GM18517 (cell line): ENCODE measurements around the gene FABP1.

Experiments used
- ATAC-seq: cut with Tn5 transposase; IDR thresholded peaks from one replicate; pipeline ENCODE4 v1.9.1; 2021; ENCODE audit warnings: mild to moderate bottlenecking, moderate library complexity; ENCODE audit not compliant: unreplicated experiment

Gene FABP1

DNA sequence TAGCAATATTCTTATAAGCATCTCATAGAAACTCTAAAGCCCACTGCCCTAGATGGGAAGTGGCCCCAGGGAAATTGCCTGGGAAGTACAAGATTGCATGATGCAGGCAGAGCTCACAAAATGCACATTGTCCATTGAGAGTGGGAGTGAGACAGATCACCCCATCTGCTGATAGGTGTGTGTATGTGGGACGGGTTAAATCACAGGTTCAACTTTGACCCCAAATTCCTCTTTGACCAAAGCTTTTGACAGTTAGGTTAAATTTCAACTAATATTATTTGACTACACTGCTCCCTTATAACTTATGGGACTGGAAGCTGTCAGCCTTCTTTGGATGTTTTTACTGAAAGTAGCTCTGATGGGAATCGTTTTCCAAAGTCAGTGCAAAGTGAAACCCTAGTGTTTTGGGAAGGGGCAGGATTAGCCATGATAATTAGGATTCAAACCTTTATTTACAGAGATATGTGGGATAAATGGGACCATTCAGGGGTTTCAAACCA, 11.4 kb upstream of the FABP1 start:
- ATAC-seq = no peak

DNA sequence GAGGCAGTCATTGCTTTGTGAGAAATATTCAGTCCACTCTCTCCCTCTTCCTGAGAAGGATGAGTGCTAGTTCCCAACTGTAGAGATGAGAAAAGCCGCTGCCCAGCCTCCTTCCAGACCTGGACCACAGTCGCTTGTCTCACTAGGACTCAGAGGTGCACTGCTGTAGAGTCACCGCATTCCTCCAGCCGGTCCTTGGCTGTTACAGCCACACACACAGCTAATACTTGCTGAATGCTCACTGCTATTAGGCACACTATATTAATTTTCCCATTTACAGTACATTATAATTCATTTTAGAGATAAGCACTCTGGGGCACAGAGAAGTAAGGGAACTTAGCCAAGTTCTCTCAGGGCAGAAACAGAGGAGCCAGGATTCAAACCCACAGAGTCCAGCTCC, 10.0 kb upstream of the FABP1 start:
- ATAC-seq = no peak

DNA sequence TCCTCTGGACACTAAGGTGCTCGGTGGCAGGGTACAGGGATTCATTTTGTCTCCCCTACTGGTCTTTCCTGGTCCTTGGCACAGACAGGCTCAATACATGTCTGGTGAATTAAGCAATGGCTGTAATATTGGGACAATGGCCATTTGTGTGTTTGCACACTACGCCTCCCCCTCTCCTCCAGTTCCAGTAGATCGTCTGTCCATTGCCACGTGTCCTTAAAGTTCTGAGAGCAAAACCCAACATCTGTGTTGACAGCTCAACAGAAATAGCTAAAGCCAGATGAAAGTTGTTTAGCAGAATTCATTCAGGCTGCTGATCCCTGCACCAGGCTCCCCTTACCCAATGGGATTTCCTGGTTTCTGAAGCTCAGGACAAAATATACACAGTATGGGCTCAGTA, 9.0 kb upstream of the FABP1 start:
- ATAC-seq = no peak

DNA sequence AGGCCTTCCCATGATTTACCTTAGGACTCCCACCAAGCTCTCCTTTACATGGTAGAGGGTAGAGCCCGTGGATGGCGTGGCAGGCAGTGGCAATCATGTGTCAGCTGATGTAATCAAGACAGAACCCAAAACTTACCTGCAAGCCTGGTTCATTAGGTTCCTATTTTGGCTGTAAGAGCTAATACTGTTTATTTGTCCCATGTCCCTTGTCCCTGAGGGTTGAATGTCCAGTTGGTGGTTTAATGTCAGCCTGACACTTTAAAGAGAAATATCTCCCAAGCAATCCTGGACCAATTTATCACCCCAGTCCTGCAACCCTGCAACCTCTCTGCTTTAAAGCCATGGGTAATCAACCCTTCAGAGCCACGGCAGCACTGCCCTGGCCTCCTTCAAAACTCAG, 6.0 kb upstream of the FABP1 start:
- ATAC-seq = no peak

DNA sequence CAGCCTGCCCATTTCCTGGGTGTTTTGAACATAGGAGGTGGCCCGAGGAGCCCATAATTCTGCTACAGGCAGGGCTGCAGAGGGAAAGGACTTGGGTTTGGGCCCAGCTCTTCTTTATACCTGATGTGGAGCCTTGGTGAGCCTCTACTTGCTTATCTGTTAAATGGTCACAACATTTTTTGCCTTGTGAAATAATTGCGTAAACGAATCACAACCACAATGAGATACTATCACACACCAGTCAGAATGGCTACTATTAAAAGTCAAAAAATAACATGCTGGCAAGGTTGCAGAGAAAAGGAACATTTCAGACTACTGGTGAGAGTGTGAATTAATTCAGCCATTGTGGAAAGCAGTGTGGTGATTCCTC, 4.1 kb upstream of the FABP1 start:
- no peak for ATAC-seq

DNA sequence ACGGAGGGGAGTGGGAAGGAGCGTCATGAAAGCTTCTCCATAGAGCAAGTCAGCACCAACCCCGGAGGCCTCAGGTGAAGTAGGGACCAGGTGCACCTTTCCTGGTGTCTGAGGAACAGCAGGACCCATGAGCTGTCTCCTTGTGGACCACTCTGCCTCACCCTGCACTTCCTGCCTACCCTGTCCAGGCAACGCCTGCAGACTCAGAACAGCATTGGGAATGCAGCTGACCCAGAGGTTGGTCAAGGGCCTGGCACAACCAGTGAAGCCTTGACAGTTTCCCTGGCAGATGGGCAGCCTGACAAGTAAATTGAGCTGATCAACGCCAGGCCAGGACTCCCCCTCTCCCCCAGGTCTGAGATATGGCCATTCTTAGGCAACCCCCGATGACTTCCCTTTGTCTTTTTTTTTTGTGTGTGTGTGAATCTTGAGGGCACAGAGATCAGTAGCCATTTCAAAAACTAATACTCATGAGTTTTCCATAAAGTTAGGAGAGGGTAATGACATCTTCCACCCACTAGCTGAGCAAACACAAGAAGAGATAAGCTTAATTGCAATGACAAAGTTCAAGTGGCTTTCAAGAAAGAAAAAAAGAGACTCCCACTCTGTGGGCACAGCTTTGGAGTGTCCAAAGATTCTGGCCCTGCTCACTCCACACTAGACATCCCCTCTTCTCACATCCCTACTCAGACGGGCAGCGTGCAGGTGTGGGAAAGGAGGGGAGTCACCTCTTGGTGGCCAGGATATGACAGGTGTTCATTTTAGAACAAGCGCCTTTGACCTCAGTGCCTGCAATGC, 3.5 kb upstream of the FABP1 start:
- no peak for ATAC-seq

DNA sequence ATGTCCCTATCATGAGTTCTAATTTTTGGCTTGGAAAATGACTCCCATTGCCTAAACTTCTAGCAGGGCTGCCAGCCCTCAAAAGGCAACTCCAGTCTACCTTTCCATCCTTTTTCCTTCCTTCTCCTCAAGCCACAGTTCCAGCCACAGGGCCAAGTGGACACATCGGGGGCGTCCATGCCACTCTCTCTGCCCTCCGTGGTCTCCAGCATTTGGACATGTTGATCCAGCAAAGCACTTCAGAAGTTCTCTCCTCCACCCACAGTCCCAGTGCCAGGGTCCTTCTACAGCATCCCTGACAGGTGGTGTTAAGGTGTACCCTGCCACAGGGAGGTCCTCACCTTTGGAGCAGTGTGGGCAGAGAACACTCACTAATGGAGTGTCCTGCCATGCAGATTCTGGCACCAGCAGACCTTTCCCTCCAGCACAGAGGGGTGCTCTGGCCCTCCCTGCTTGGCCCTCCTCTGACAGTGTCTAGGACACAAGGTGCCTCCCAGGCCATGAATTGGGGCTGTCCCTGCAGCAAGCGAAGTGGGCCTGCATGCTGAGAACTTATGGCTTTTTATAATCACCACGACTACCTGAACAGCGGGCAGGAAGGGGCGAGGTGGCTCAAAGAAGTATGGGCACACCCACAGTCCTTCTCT, 1.6 kb upstream of the FABP1 start:
- no peak for ATAC-seq

DNA sequence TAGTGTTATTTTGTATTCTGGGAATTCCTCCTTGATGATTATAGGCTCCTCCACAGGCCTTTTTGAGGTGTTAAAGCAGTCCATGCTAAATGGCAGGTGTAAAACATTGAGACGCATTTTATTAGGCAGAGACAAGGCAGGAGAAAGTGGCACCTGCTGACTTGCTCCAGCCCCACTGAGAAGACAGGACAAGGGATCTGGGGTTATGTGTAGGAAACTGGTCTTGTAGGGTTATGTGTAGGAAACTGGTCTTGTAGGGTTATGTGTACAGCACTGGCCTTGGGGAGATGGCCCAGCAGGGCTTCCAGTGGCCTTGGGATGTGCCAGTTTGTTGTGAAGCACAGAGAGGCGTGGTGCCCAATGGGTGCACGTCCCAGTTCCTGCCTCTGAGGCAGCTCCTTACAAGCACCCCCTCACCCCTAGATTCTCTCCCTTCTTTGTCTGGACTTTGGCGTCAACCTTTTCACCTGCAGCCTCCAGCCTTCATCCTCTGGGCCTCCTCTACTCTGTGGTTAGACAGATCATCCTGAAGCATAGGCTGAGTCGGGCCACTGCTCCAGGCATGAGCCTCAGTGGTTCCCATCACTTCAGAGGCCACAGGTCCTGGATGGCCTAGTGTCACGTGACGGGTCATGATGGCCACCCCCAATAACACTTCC, 921 bp upstream of the FABP1 start:
- ATAC-seq = no peak

DNA sequence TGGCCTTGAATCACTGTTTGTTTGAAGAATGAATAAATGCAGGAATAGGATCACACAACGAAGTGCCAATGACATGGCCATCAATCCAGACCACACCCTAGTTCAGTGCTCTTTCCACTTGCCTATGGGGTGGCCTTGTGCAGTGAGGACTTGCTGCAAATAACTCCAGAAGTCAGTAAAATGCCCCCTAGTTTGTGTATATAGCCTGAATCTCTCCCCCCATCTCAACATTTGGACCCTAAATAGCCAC, 299 bp downstream of the FABP1 start:
- no peak for ATAC-seq

DNA sequence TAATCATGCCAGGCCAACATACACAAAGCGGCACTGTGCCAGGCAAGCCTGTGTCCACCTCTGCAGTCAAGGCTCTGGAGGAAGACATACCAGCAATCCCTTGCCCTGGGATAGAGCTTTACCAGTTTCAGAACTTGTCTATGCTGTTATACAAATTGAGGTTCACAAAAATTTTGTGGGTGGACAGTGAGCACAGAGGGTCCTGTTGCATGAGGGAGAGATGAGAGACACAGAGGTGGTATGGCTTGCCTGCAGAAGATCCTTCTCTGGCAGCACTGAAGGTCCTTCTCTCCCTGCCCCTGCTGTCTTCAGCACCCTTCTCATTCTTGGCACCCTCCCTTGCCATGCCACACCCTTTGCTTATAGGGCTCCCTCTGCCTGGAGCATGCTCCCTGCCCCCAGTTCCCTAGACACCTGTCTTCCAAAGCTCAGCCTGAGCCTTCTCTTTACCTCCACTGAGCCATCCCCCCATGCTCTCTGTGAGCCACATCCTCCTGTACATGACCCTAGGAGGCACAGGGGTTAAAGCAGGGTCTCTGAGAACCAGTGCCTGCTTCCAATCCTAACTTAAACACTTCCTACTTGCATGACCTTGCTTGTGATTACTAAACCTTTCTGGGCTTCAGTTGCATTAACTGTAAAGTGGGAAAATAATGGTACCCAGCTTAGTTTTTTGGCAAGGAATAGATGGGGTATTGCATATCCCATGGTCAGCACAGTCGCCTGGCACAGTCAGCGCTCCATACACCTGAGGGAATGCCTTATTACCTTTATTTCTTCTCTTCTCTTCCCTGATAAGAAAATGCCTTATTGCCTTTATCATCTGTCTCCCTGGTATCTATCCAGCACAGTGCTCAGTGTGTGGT, 857 bp downstream of the FABP1 start:
- no peak for ATAC-seq

DNA sequence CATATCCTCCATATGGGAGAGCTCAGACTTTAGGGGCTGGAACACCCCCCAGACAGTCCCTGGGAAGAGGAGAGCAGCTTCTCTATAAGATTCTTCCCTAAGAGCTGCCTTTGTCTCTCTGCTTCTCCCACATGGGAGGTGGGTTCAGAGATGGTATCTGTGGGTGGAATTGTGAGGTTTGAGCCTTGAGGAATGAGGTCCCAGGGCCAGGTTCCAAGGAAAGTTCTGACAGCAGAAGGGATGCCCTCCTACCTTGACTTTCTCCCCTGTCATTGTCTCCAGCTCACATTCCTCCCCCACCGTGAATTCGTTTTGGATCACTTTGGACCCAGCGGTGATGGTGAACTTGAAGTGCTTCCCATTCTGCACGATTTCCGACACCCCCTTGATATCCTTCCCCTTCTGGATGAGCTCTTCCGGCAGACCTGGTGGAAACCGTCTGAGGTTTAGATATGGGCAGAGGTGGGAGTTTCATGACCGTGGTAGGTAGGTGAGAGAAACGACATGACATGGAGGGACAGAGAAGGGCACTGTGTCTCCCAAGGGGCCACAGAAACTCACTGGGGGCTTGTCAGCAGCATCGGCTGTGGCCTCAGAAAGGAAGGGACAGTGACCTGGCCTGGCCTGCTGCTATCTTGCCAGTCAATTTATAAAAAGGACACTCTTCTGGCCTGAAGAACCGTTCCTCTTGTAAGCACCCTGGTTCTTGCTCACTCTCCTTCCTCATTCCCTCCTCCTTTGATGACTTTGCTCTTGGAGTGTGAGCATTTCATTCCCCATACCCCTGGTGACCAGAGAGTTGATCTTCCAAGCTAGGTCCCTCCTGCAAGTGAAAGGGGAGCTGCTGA, 1.7 kb downstream of the FABP1 start:
- ATAC-seq = no peak

DNA sequence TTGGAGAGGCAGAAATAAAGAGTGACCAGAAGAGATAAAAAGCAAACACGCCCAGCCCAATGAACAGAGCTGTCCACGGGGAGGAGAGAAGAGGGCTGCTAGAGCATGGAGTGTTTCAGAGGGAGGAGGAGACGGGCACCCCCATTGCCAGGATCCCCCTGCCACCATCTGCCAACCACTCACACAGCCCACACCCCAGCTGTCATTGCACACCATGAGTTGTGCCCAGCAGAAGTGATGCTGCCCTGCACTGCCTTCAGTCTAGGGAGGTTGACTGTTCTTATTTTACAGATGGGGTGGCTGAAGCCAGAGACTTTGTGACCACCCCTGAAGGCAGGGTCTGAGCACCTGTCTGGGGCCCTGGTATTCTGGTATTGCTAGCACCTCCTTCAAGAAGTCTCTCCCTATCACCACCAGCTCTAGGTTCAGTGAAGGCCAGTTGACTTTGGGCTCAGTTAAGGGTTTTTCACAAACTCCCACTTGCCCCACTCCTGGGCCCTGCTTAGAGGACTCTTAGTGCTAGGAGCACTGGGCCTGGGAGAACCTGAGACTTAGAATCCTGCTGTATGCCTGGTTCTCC, 2.4 kb downstream of the FABP1 start:
- ATAC-seq = no peak

DNA sequence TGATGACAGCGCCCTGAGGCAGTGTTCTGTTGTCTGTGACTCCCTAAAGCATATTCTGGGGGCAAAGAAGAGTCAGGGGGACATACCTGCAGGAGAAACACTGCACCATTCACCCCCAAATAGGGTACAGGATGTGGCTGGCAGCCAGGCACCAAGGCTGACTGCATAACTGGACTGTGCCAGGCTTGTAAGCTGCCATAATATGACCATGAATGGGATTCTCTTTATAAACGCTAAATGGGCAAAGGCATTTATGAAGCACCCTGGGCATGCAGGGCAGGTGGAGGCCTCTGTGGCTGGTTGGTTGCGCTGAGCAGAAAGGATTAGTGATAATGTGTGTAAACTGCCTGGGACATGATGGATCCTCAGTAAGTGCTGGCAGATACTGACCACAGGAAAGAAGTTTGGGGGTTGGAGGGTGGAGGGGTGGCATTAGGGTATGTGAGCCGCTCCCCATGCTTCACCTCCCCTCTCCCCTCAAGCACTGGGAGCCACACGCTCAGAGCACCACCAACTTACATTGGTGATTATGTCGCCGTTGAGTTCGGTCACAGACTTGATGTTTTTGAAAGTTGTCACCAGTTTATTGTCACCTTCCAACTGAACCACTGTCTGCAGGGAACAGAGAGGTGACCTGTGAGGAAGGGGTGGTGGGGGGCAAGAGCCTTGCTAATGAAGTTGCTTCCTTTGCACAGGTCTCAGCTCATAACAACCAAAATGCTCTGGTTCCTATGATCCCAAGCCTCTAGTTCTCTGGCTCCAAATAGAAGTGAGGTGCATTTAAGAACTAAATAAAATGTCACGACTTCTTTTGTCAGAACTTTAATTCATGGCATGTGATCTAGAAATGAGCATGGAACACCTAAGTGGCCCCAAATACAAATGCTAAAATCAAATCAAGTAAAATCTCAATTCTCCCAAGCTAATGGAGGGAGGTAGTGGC, 3.6 kb downstream of the FABP1 start:
- no peak for ATAC-seq

DNA sequence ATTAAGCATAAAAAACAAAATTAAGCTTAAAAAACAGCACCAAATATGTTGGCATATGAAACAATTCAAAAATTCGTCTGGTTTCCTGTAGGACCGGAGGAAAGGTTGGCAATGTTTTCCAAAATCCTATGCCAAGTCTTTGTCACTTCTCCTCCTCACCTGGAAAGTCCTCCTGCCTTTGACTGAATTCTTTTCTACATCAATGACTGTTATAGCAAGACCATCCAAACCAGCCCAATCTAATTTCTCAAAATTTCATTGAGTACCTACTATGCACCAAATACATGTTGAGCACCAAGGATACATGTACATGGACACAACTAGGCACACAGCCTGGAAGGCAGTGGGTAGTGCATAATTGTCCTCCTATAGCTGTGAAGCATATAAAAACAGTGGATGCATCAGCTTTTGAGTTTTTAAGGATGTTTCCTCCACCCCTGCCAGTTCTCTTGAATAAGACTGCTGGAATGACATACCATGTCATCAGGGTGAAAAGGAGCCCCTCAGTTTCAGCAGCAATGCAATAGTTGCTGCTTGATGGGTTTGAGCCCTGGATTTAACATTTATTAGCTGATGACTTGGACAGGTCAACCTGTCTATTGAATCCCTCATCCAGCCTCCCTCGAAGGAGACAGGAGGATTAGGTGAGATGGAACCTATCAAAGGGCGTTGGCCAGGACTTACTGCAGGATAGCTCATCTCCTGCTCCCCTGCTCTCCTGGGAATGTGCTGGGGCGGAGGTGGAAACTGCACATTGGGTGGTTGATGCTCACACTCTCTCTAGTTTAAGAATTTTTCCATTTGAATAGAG, 4.5 kb downstream of the FABP1 start:
- ATAC-seq = no peak

DNA sequence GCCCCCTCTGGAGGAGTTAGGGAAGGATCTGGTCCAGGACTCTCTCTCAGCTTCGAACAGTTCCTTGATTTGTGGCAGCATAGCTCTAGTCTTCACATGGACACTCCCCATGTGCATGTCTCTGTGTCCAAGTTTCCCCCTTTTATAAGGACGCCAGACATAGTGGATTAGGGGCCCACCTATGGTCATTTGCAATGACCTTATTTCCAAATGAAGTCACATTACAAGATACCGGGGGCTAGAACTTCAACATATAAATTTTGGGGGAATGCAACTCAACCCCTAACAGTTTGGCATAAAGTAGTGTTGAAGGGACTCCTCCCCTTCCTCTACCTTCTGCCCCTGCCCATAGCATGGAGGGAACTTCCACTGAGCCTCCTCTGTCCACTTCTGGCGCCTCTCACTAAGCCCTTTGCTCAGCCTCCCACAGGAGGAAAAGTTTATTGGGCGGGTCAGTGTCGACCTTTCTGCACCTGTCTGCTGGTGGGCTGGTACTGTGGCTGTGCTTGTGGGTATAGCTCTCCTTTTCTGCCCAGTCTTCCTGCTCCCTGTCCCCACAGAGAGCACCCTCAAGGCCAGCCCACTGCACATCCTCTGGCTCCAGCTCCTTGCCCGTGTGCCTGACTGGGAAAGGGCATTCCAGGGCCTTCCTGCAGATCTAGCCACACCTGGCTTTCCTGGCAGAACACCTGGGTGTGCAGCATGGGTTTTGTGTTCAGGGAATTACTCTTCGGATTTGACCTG, 5.5 kb downstream of the FABP1 start:
- ATAC-seq = no peak

DNA sequence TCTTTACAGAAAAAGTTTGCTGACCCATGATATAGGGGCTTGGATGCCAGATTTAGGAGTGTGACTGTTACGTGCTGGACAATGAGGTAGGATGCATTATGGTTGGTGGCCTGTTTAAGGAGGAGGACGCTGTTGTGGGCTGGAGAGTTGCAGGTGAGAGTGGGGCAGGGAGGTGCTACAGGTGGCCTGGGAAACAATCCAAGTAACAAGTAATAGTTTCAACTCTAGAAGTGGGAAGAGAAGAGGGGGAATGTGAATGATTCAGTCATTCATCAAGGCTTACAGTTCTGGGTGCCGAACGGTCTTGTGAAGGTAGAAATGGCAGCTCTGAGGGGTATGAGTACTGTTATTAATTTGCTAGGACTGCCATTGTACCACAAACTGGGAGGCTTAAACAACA, 6.2 kb downstream of the FABP1 start:
- ATAC-seq = no peak

DNA sequence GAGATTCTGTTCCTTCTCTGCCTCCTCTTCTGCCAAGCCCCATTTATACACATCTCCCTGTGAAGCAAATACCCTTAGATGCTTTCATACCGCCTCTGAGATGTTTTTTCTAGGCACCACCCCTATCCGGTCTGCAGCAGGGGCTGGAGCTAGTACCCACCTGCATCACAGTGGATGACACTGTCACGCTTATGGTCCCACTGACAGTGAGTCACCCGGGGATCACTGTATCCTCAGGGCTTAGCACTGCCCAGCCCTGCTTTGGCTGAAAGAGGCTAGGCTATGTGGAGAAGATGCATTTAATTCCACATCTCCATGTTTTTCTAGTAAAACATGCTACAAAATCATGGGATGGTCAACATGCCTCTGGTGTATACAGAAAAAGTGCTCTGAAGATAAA, 9.9 kb downstream of the FABP1 start:
- ATAC-seq = no peak
